Neural progenitor cell (in vitro differentiated cells): Measurements from ENCODE around the gene TFCP2.

Experiments used
- EZH2 ChIP-seq: fragments of 200-600 bp; sonication (generic); IDR thresholded peaks from 2 replicates; pipeline ENCODE4 v1.6.1; 2017; ENCODE audit warnings: antibody characterized with exemption, mild to moderate bottlenecking, moderate library complexity
- TF ChIP-seq, protein P1 (sequence below): fragments of 200-600 bp; sonication (generic); IDR thresholded peaks from 2 replicates; pipeline ENCODE4 v1.5.1; 2017; ENCODE audit warnings: antibody characterized with exemption, mild to moderate bottlenecking

DNA sequence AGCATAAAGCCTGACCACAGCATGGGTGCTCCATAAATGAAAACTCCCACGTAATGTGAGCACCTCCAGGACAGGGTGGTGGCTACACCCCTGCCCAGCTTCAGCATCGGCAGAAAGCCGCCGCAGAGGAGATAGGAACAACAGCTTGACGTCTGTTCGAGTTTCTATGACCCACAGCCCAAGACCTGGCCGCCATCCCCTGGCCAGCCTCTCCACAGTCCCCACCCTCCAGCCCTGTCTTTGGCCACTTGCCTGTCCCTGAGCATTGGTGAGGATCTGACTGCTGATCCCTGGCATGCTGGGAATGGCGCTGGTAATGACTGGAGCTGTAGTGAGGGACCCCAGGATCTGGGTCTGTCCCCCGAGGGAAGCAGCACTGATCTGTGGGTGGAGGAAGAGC is 23.6 kb upstream of the TFCP2 start:
- TF ChIP-seq, protein P1, sequence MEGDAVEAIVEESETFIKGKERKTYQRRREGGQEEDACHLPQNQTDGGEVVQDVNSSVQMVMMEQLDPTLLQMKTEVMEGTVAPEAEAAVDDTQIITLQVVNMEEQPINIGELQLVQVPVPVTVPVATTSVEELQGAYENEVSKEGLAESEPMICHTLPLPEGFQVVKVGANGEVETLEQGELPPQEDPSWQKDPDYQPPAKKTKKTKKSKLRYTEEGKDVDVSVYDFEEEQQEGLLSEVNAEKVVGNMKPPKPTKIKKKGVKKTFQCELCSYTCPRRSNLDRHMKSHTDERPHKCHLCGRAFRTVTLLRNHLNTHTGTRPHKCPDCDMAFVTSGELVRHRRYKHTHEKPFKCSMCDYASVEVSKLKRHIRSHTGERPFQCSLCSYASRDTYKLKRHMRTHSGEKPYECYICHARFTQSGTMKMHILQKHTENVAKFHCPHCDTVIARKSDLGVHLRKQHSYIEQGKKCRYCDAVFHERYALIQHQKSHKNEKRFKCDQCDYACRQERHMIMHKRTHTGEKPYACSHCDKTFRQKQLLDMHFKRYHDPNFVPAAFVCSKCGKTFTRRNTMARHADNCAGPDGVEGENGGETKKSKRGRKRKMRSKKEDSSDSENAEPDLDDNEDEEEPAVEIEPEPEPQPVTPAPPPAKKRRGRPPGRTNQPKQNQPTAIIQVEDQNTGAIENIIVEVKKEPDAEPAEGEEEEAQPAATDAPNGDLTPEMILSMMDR: no peak
- TF ChIP-seq EZH2: no peak
